ENCODE results near the gene MYO9B.

The MYO9B gene

DNA sequence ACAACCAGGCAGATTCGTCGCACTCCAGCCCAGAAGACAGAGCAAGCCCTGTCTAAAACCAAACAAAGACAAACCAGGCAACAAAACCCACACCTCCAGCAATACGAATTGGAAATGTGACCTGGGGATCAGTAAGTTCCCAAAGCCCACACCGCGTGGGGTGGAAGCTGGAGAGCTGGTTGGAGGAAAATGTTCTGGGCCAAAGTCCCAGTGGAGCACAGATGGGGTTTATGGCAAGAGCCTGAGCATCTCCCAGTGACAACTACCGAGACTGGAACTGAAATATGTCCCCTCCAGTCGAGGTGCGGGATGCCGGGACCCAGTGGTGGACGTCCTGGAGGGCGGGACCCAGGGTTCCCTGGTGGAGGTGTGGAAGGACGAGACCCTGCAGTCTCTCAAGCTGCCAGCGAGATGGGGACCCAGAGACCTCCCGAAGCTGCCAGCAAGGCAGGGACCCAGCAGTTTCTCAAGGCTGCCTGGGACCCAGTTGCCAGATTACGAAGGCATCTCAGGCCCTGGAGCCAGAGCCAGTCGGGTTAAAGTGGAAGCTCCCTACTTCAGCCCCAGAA lies 26.6 kb upstream of the MYO9B start:
- Histone ChIP-seq H2AFZ (ENCODE audit: low read depth, low read length, severe bottlenecking) (no peak overlapping the region), H3K9ac (ENCODE audit: low read length) (no peak overlapping the region), H3K27me3 (ENCODE audit: low read length) (no peaks in the 10 kb centered on the region), H4K20me1 (ENCODE audit: low read depth, low read length) (no peaks in the 10 kb centered on the region), H3K4me3 (ENCODE audit: insufficient read depth, low read length, poor library complexity, severe bottlenecking) (no peak overlapping the region), H3K36me3 (ENCODE audit: low read length) (peaks cover 3% of the 10 kb centered on the region; the same call in 1 of the 2 replicates), H3F3A (ENCODE audit: insufficient read depth) (0 out of 2 replicates have a peak, but pooled peaks cover 9% of the 10 kb centered on the region), H3K9me3 (ENCODE audit: insufficient read depth, low read length) (no peaks in the 10 kb centered on the region), H3K27ac (ENCODE audit: low read depth, low read length) (no peak overlapping the region), H3K79me2 (ENCODE audit: insufficient read depth, low read length) (no peaks in the 10 kb centered on the region), H3K4me2 (ENCODE audit: low read depth, low read length, poor library complexity, severe bottlenecking) (no peak overlapping the region), H3K9me2 (replicated peaks; ENCODE audit: insufficient read depth, low read length) (no peaks in the 10 kb centered on the region)
- TF ChIP-seq EZH2phosphoT487 (conservative IDR thresholded peaks at IDR 0.05; ENCODE audit: low read length), result no peak
- TF ChIP-seq, protein P1, sequence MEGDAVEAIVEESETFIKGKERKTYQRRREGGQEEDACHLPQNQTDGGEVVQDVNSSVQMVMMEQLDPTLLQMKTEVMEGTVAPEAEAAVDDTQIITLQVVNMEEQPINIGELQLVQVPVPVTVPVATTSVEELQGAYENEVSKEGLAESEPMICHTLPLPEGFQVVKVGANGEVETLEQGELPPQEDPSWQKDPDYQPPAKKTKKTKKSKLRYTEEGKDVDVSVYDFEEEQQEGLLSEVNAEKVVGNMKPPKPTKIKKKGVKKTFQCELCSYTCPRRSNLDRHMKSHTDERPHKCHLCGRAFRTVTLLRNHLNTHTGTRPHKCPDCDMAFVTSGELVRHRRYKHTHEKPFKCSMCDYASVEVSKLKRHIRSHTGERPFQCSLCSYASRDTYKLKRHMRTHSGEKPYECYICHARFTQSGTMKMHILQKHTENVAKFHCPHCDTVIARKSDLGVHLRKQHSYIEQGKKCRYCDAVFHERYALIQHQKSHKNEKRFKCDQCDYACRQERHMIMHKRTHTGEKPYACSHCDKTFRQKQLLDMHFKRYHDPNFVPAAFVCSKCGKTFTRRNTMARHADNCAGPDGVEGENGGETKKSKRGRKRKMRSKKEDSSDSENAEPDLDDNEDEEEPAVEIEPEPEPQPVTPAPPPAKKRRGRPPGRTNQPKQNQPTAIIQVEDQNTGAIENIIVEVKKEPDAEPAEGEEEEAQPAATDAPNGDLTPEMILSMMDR (IDR thresholded peaks at IDR 0.05; ENCODE audit: insufficient read depth, low read length, poor library complexity, severe bottlenecking), result no peak

DNA sequence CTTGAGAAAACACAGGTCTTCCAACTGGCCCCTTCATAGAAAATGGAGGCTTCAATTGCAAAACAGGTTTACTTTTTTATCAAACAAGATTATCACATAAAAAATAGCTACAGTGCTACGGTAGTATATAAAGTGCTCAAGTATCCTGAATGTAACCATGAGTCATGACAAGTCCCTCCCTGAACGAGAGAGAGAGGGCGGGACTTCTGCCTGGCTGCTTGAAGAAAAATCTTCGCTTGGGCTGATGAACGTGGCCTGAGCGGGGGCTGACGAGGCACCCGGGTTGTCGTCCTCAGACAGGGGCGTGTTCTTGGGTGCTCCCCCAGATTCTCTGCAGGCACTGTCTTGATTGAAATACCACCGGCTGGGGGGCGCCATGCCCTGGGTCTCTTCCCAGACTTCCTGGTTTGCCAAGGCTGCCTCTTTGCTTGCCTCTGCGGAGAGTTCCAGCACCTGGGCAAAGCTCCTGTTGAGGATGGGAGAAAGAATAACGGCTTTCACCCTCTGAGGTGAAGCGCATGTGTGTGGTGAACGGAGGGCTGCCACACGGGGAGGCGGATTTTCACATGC lies 25.8 kb upstream of the MYO9B start:
- no peak for TF ChIP-seq EZH2phosphoT487 (conservative IDR thresholded peaks at IDR 0.05; ENCODE audit: low read length)
- TF ChIP-seq, protein P1 (IDR thresholded peaks at IDR 0.05; ENCODE audit: insufficient read depth, low read length, poor library complexity, severe bottlenecking), result no peak
- Histone ChIP-seq H3K9me2 (replicated peaks; ENCODE audit: insufficient read depth, low read length) (no peaks in the 10 kb centered on the region), H2AFZ (ENCODE audit: low read depth, low read length, severe bottlenecking) (no peak overlapping the region), H3K27me3 (ENCODE audit: low read length) (no peaks in the 10 kb centered on the region), H3K4me2 (ENCODE audit: low read depth, low read length, poor library complexity, severe bottlenecking) (no peak overlapping the region), H3F3A (ENCODE audit: insufficient read depth) (0 out of 2 replicates have a peak, but pooled peaks cover 9% of the 10 kb centered on the region), H3K79me2 (ENCODE audit: insufficient read depth, low read length) (no peaks in the 10 kb centered on the region), H3K4me3 (ENCODE audit: insufficient read depth, low read length, poor library complexity, severe bottlenecking) (no peak overlapping the region), H3K9ac (ENCODE audit: low read length) (no peak overlapping the region), H3K9me3 (ENCODE audit: insufficient read depth, low read length) (no peaks in the 10 kb centered on the region), H3K36me3 (ENCODE audit: low read length) (peaks cover 3% of the 10 kb centered on the region; the same call in 1 of the 2 replicates), H3K27ac (ENCODE audit: low read depth, low read length) (no peak overlapping the region), H4K20me1 (ENCODE audit: low read depth, low read length) (no peaks in the 10 kb centered on the region)

DNA sequence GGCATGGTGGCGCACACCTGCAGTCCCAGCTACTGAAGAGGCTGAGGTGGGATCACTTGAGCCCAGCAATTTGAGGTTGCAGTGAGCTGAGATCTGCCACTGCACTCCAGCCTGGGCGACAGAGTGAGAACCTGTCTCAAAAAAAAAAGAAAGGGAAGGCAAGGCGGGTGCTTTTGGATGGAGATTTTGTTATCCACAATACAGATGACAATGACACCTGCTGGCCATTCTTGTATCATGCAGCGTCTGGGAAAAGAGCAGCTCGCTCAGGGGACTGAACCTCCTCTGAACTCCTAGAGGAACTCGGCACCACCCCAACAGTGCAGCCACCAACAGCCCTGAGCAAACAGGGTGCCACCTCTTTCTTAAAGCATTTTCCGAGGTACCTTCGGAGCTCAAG lies 23.1 kb upstream of the MYO9B start:
- H3K27me3 ChIP-seq (ENCODE audit: low read length), result no peaks in the 10 kb centered on the region
- H3K9me2 ChIP-seq (replicated peaks; ENCODE audit: insufficient read depth, low read length), result no peaks in the 10 kb centered on the region
- H3K4me3 ChIP-seq (ENCODE audit: insufficient read depth, low read length, poor library complexity, severe bottlenecking), result no peak overlapping the region
- H3K27ac ChIP-seq (ENCODE audit: low read depth, low read length), result no peak overlapping the region
- peaks cover 3% of the 10 kb centered on the region; the same call in 1 of the 2 replicates for H3K36me3 ChIP-seq (ENCODE audit: low read length)
- 0 out of 2 replicates have a peak, but pooled peaks cover 9% of the 10 kb centered on the region for H3F3A ChIP-seq (ENCODE audit: insufficient read depth)
- H3K79me2 ChIP-seq (ENCODE audit: insufficient read depth, low read length), result no peaks in the 10 kb centered on the region
- TF ChIP-seq, protein P1 (IDR thresholded peaks at IDR 0.05; ENCODE audit: insufficient read depth, low read length, poor library complexity, severe bottlenecking), result peak; percentile 22
- no peak for TF ChIP-seq EZH2phosphoT487 (conservative IDR thresholded peaks at IDR 0.05; ENCODE audit: low read length)
- H4K20me1 ChIP-seq (ENCODE audit: low read depth, low read length), result no peaks in the 10 kb centered on the region
- no peaks in the 10 kb centered on the region for H3K9me3 ChIP-seq (ENCODE audit: insufficient read depth, low read length)
- no peak overlapping the region for H2AFZ ChIP-seq (ENCODE audit: low read depth, low read length, severe bottlenecking)
- no peak overlapping the region for H3K9ac ChIP-seq (ENCODE audit: low read length)
- H3K4me2 ChIP-seq (ENCODE audit: low read depth, low read length, poor library complexity, severe bottlenecking), result no peak overlapping the region
